ENCODE results near the gene HSPA1L. TPM values are rescaled to one million over a fixed set of nuclear protein-coding genes. Genes with fewer than 3 reads are reported as not detected.
"Not testable (repeated sequence)": the region's sequence is repeated elsewhere in the genome, so short reads cannot be mapped to it uniquely, and the experiment has no call there.

The HSPA1L gene
- total RNA-seq, 3 donors from 2014 or later: 1.3 to 1.9 (median 1.6) TPM

- no peaks in the 10 kb centered on the region for H3K27me3 ChIP-seq
- intact Hi-C loops (cut with DNase I; ENCODE audit: low total_unique reads): no loop called here
- H3K9me3 ChIP-seq: no peaks in the 10 kb centered on the region
- no peaks in the 10 kb centered on the region for H3K4me1 ChIP-seq
- H3K27ac ChIP-seq: no peak overlapping the region
- TF ChIP-seq POLR2A (IDR thresholded peaks at IDR 0.05) (no peak), POLR2AphosphoS5 (IDR thresholded peaks at IDR 0.05) (no peak), CTCF (IDR thresholded peaks at IDR 0.05) (no peak)
- no peak overlapping the region for H3K4me3 ChIP-seq
- no peak for DNase-seq (ENCODE audit: low spot score in 2 of 2)
- no peaks in the 10 kb centered on the region for H3K36me3 ChIP-seq
Measured at GRCh38 chr6:31851485-31851832, 36.4 kb upstream of the HSPA1L start.

DNA sequence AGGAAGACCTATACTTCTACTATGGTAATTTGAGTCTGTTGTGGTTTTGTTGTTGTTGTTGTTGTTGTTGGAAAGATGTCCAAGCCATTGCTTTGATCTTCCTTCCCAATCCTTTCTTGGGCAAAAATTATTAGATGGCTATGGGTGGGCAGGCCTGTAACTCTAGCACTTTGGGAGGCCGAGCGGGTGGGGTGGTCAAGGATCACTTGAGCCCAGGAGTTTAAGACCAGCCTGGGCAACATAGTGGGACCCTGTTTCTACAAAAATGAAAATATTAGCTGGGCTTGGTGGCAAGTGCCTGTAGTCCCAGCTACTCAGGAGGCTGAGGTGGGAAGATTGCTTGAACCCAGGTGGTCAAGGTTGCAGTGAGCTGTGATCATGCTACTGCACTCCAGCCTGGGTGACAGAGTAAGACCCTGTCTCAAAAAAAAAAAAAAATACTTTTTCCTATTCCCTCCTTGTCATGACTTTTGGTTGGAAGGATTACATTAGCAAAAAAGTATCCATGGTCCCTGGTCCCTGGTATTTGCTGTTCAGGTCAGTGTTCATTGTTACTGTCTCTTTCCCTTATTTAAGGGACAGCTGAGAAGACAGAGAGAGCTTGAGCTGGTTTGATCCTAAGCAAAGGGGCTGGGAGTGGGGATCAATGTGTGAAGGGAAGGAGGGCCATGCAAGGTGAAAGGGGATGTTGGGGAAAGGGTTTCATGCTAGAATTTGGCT, 35.8 kb upstream of the HSPA1L start:
- intact Hi-C loops (cut with DNase I; ENCODE audit: low total_unique reads): no loop called here
- no peaks in the 10 kb centered on the region for H3K36me3 ChIP-seq
- DNase-seq (ENCODE audit: low spot score in 2 of 2): no peak

DNA sequence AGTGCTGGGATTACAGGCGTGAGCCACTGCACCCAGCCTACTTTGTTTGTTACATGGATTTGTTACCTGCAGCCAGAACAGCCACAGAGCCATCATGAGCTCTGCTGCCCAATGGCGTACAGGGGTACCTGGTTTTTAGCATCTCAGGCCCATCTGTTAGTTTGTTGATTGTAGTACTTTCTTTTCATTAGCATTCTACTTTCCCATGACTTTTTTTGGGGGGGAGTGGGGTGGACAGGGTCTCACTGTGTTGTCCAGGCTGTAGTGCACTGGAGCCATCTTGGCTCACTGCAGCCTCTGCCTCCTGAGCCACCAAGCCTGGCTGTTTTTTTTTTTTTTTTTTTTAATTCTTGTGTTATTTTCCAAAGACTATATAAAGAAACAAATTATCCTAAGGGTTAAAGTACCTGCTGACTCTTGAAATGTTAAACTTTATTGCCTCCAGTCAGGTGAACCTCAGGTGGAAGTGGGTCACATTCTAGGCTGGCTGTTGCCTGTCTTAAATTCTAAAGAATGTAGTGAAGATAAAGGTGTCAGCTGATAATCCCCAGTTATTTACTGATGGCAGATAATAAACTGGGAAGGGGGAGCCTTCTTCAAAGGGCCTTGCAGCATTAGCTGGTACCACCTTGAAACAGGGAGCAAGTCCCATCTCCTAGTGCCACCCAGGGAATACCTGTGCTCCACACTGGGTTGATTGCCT, 32.3 kb upstream of the HSPA1L start:
- intact Hi-C loops (cut with DNase I; ENCODE audit: low total_unique reads): no loop called here

More for the DNA sequence above, 35.8 kb upstream of the HSPA1L start:
- Histone ChIP-seq H3K4me1 (no peaks in the 10 kb centered on the region), H3K9me3 (no peaks in the 10 kb centered on the region), H3K27me3 (no peaks in the 10 kb centered on the region), H3K4me3 (no peak overlapping the region), H3K27ac (no peak overlapping the region)
- TF ChIP-seq CTCF (IDR thresholded peaks at IDR 0.05) (no peak), POLR2A (IDR thresholded peaks at IDR 0.05) (no peak)

DNA sequence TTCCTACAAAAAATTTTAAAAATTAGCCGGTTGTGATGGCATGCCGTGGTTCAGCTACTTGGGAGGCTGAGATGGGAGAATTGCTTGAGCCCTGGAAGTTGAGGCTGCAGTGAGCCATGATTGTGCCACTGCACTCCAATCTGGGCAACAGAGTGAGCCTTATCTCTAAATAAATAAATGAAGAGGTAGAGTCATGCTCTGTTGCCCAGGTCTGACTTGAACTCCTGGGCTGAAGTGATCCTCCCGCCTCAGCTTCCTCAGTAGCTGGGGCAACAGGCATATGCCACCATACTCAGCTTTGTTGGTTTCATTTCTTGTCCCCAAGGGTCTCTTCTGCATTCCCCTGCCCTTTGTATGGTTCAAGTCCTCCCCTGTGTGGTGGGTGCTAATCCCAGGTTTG, 29.4 kb upstream of the HSPA1L start:
- DNase-seq (ENCODE audit: low spot score in 2 of 2): no peak
- Histone ChIP-seq H3K9me3 (no peaks in the 10 kb centered on the region), H3K4me1 (no peaks in the 10 kb centered on the region), H3K27me3 (no peaks in the 10 kb centered on the region), H3K27ac (no peak overlapping the region), H3K36me3 (no peaks in the 10 kb centered on the region), H3K4me3 (no peak overlapping the region)
- no peak for TF ChIP-seq POLR2A (IDR thresholded peaks at IDR 0.05)
- TF ChIP-seq POLR2AphosphoS5 (IDR thresholded peaks at IDR 0.05): no peak
- no peak for TF ChIP-seq CTCF (IDR thresholded peaks at IDR 0.05)
- intact Hi-C loops (cut with DNase I; ENCODE audit: low total_unique reads): no loop called here

More for the DNA sequence above, 32.3 kb upstream of the HSPA1L start:
- Histone ChIP-seq H3K9me3 (no peaks in the 10 kb centered on the region), H3K4me1 (no peaks in the 10 kb centered on the region), H3K4me3 (no peak overlapping the region), H3K36me3 (no peaks in the 10 kb centered on the region), H3K27me3 (no peaks in the 10 kb centered on the region), H3K27ac (no peak overlapping the region)
- no peak for DNase-seq (ENCODE audit: low spot score in 2 of 2)
- no peak for TF ChIP-seq POLR2A (IDR thresholded peaks at IDR 0.05)
- no peak for TF ChIP-seq CTCF (IDR thresholded peaks at IDR 0.05)
- no peak for TF ChIP-seq POLR2AphosphoS5 (IDR thresholded peaks at IDR 0.05)

GRCh38 chr6:31842053-31842452, 27.0 kb upstream of the HSPA1L start:
- TF ChIP-seq CTCF (IDR thresholded peaks at IDR 0.05) (no peak), POLR2A (IDR thresholded peaks at IDR 0.05) (no peak), POLR2AphosphoS5 (IDR thresholded peaks at IDR 0.05) (no peak)
- intact Hi-C loops (cut with DNase I; ENCODE audit: low total_unique reads): no loop called here
- Histone ChIP-seq H3K27ac (no peak overlapping the region), H3K9me3 (no peaks in the 10 kb centered on the region), H3K4me3 (no peak overlapping the region), H3K36me3 (no peaks in the 10 kb centered on the region), H3K4me1 (peaks cover 0 to 8% of the 10 kb centered on the region in 2 donors), H3K27me3 (no peaks in the 10 kb centered on the region)
- no peak for DNase-seq (ENCODE audit: low spot score in 2 of 2)

DNA sequence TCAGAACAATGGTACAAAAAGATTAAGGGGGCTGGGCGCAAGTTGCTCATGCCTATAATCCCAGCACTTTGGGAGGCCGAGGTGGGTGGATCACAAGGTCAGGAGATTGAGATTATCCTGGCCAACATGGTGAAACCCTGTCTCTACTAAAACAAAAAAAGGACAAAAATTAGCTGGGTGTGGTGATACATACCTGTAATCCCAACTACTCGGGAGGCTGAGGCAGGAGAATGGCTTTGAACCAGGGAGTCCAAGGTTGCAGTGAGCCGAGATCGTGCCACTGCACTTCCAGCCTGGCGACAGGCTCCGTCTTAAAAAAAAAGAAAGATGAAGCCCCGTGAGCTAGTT, 24.7 kb upstream of the HSPA1L start:
- H3K36me3 ChIP-seq; H3K27me3 ChIP-seq; H3K9me3 ChIP-seq; H3K27ac ChIP-seq; DNase-seq (ENCODE audit: low spot score in 2 of 2); H3K4me3 ChIP-seq: not testable (repeated sequence)
- H3K4me1 ChIP-seq: peaks cover 0 to 19% of the 10 kb centered on the region in 2 donors
- intact Hi-C loops (cut with DNase I; ENCODE audit: low total_unique reads): loop anchor here (5.0 to 10.0 kb wide), 2 partner anchors 157 to 185 kb away; partner anchors contain the start of genes APOM, BAG6 and LY6G5C

Measured in breast epithelium (tissue), 4 donors.